Fibroblast of lung (primary cell): ENCODE data around the gene WDR83.

Experiments
- EZH2 ChIP-seq: IDR thresholded peaks from 2 replicates; pipeline ENCODE4 v1.5.1; 2012; ENCODE audit warnings: low read length, control low read depth, mild to moderate bottlenecking; ENCODE audit errors: missing control alignments
- TF ChIP-seq, protein P1 (sequence below), 2 donors: IDR thresholded peaks in 1 of 2; conservative IDR thresholded peaks in 1 of 2; 1 replicate in 1 of 2; 2 replicates in 1 of 2; pipeline ENCODE4 v1.5.1; 2011 to 2012; ENCODE audit warnings: low read length in 2 of 2, control low read depth in 1 of 2, inconsistent platforms in 1 of 2, low read depth in 1 of 2, mild to moderate bottlenecking in 1 of 2

DNA sequence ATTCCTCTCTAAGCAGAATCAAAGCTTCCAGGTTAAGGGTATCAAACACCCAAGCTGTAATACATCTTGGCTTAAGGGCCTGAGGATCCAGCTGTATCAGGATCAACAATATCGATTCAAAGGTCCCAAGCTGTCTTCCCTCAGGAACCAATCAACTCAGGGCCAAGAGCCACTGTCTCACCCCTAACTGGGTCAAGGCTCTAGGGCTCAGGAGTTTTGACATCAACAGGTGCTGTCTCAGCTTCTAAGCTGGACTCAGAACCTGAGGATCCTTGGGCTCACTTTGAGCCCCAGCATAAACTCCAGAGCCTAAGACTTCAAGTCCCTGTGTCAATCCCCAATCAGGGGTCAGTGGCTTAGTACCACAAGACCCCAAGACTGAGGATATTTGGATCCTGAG lies 28.9 kb downstream of the WDR83 start:
- TF ChIP-seq EZH2: no peak
- TF ChIP-seq, protein P1, sequence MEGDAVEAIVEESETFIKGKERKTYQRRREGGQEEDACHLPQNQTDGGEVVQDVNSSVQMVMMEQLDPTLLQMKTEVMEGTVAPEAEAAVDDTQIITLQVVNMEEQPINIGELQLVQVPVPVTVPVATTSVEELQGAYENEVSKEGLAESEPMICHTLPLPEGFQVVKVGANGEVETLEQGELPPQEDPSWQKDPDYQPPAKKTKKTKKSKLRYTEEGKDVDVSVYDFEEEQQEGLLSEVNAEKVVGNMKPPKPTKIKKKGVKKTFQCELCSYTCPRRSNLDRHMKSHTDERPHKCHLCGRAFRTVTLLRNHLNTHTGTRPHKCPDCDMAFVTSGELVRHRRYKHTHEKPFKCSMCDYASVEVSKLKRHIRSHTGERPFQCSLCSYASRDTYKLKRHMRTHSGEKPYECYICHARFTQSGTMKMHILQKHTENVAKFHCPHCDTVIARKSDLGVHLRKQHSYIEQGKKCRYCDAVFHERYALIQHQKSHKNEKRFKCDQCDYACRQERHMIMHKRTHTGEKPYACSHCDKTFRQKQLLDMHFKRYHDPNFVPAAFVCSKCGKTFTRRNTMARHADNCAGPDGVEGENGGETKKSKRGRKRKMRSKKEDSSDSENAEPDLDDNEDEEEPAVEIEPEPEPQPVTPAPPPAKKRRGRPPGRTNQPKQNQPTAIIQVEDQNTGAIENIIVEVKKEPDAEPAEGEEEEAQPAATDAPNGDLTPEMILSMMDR (conservative IDR thresholded peaks at IDR 0.05 in 1 of 2, IDR thresholded peaks at IDR 0.05 in 1 of 2; ENCODE audit: low read depth in 1 of 2, low read length in 2 of 2): no peak
